ENCODE measurements around the gene MS4A2. TPM values are rescaled to one million over a fixed set of nuclear protein-coding genes. Genes with fewer than 3 reads are reported as not detected.
A peak's percentile ranks its signal among the peaks of the same experiment; 100 is the strongest.
"Not testable (repeated sequence)": the region's sequence is repeated elsewhere in the genome, so short reads cannot be mapped to it uniquely, and the experiment has no call there.

Gene MS4A2
- total and polyA plus RNA-seq, 11 donors: 0.01 to 0.57 (median 0.18) TPM; not detected in 1

GRCh38 chr11:60127311-60127811, 38.9 kb downstream of the MS4A2 start:
- Histone ChIP-seq H3K27ac (peak overlapping the region in 1 of 12 donors; percentile 40), H3K36me3 (no peaks in the 10 kb centered on the region), H3K9me3 (no peaks in the 10 kb centered on the region), H3K27me3 (no peaks in the 10 kb centered on the region), H3K4me3 (no peak overlapping the region), H3K4me1 (no peaks in the 10 kb centered on the region)
- ATAC-seq: peak in 1 of 4 donors; percentile 42
- intact Hi-C loops (cut with DNase I): no loop called here
- DNase-seq: no peak
- no peak for TF ChIP-seq CTCF (IDR thresholded peaks at IDR 0.05)
- TF ChIP-seq POLR2A (IDR thresholded peaks at IDR 0.05): no peak
- 69 to 77% (median 71%) methylated on average over 3 of the region's 3 CpGs for WGBS, 4 donors

- intact Hi-C loops (cut with DNase I): no loop called here
- 89 to 95% (median 93%) methylated on average over 2 of the region's 2 CpGs for WGBS, 4 donors
Observed at GRCh38 chr11:60128376-60128775, 39.9 kb downstream of the MS4A2 start.

GRCh38 chr11:60128866-60129265, 40.4 kb downstream of the MS4A2 start:
- H3K9me3 ChIP-seq; H3K36me3 ChIP-seq; H3K27ac ChIP-seq; intact Hi-C loops (cut with DNase I); H3K4me3 ChIP-seq; DNase-seq; H3K4me1 ChIP-seq; ATAC-seq; H3K27me3 ChIP-seq: not testable (repeated sequence)
- 90 to 98% (median 96%) methylated on average over 4 of the region's 4 CpGs for WGBS, 4 donors

More at GRCh38 chr11:60128376-60128775, 39.9 kb downstream of the MS4A2 start:
- DNase-seq (no peak), ATAC-seq (no peak)
- Histone ChIP-seq H3K27ac (no peak overlapping the region), H3K9me3 (no peaks in the 10 kb centered on the region), H3K27me3 (no peaks in the 10 kb centered on the region), H3K4me3 (no peak overlapping the region), H3K4me1 (no peaks in the 10 kb centered on the region), H3K36me3 (no peaks in the 10 kb centered on the region)
- TF ChIP-seq POLR2A (IDR thresholded peaks at IDR 0.05) (no peak), CTCF (IDR thresholded peaks at IDR 0.05) (no peak)

- WGBS, 4 donors: 67 to 78% (median 75%) methylated on average over 3 of the region's 3 CpGs
- intact Hi-C loops (cut with DNase I): loop anchor here in 8 of 10 donors (2.0 to 10.0 kb wide), 3 partner anchors 303 to 307 kb away; no protein-coding TSS in a partner anchor
- Histone ChIP-seq H3K9me3 (no peaks in the 10 kb centered on the region), H3K4me3 (no peak overlapping the region), H3K4me1 (no peaks in the 10 kb centered on the region), H3K27me3 (no peaks in the 10 kb centered on the region), H3K27ac (no peak overlapping the region), H3K36me3 (no peaks in the 10 kb centered on the region)
- DNase-seq (no peak), ATAC-seq (no peak)
- TF ChIP-seq POLR2A (IDR thresholded peaks at IDR 0.05) (no peak), CTCF (IDR thresholded peaks at IDR 0.05) (no peak)
Observed at GRCh38 chr11:60129853-60130252, 41.4 kb downstream of the MS4A2 start.

- peak in 10 of 12 donors; percentile 6 to 45 (median 32) for TF ChIP-seq CTCF (IDR thresholded peaks at IDR 0.05)
- no peak for TF ChIP-seq POLR2A (IDR thresholded peaks at IDR 0.05)
- intact Hi-C loops (cut with DNase I): loop anchor here in 8 of 10 donors (2.0 to 10.0 kb wide), 3 partner anchors 303 to 308 kb away; no protein-coding TSS in a partner anchor
- H3K4me3 ChIP-seq: no peak overlapping the region
- no peaks in the 10 kb centered on the region for H3K9me3 ChIP-seq
- H3K36me3 ChIP-seq: no peaks in the 10 kb centered on the region
- no peak overlapping the region for H3K27ac ChIP-seq
- H3K27me3 ChIP-seq: no peaks in the 10 kb centered on the region
- peak in 2 of 4 donors; percentile 45 to 58 for ATAC-seq
- H3K4me1 ChIP-seq: no peaks in the 10 kb centered on the region
- no peak for DNase-seq
Observed at GRCh38 chr11:60130496-60130895, 42.0 kb downstream of the MS4A2 start.
